ENCODE measurements around the gene RAB6B.

DNA sequence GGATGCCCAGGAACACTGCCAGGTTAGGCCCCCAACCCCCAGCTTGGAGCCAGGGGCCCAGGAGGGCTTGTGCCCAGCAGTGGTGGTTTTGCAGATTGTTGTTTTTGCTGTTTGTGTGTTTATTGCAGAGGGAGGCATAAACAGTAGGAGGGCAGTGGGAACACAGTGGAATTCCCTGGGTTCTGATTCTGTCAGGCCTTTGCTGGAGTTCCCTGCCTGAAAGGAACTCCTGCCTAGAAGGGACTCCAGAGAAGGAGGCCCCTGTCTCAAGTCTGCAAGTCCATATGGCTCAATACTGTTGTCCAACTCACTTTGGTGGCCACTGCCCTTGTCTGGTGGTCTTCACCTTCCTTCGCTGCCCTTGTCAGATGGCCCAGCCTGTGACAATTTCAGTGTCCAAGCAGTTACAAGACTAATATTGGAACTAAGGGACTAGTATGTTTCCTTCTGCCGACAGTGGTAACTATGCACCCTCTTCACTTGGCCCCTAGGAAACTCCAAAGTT, 47.4 kb upstream of the RAB6B start:
- TF ChIP-seq, protein P1, sequence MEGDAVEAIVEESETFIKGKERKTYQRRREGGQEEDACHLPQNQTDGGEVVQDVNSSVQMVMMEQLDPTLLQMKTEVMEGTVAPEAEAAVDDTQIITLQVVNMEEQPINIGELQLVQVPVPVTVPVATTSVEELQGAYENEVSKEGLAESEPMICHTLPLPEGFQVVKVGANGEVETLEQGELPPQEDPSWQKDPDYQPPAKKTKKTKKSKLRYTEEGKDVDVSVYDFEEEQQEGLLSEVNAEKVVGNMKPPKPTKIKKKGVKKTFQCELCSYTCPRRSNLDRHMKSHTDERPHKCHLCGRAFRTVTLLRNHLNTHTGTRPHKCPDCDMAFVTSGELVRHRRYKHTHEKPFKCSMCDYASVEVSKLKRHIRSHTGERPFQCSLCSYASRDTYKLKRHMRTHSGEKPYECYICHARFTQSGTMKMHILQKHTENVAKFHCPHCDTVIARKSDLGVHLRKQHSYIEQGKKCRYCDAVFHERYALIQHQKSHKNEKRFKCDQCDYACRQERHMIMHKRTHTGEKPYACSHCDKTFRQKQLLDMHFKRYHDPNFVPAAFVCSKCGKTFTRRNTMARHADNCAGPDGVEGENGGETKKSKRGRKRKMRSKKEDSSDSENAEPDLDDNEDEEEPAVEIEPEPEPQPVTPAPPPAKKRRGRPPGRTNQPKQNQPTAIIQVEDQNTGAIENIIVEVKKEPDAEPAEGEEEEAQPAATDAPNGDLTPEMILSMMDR (conservative IDR thresholded peaks at IDR 0.05 in 1 of 2, IDR thresholded peaks at IDR 0.05 in 1 of 2; ENCODE audit: extremely low read depth in 1 of 2, insufficient read depth in 1 of 2, low read depth in 1 of 2, low read length in 2 of 2) = no peak
- TF ChIP-seq EZH2 (IDR thresholded peaks at IDR 0.05; ENCODE audit: borderline replicate concordance, low read length) = no peak

All from mammary epithelial cell (primary cell).